Stimulated activated CD8-positive, alpha-beta memory T cell treated with anti-CD3 and anti-CD28 coated beads, Interleukin-12 subunit alpha, Interleukin-12 subunit beta, amount 100 ng/mL, for 4 hours (primary cell): ENCODE results near the gene RDM1.

Source experiments
- DNase-seq: peaks from one replicate; pipeline ENCODE4 v3.0.0-alpha.2; 2020; ENCODE audit warnings: low read depth

Gene RDM1

GRCh38 chr17:35870906-35871819 is 59.4 kb downstream of the RDM1 start:
- no peak for DNase-seq

DNA sequence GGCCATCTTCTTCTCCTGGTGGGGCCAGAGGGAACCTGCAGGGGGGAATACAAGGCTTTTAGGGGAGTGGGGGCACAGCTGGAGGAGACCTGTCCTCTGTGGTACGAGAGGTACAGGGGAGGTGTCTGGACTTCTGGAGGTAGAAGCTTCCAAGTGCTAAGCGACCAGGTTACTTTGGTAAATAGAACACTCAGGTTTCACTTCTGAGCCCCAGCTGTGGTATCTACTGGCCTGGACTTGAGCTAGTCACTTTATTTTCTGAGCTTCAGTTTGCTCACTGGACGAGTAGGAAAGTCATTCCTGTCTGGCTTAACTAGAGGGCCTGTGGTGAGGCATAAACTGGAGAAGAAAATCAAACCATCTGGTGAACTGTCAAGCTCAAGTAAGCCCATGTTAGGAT is 61.8 kb downstream of the RDM1 start, which contains the start of gene HEATR9:
Gene HEATR9, minus strand, starts transcription at position 155 of the 400 bp plus-strand sequence. Its CDS starts 149 bp downstream, at position 6.
- DNase-seq, result no peak
